HG03159 (cell line): ENCODE data around the gene VSX1.

ENCODE experiments used
- ATAC-seq: cut with Tn5 transposase; IDR thresholded peaks from one replicate; pipeline ENCODE4 v1.9.1; 2021; ENCODE audit warnings: mild to moderate bottlenecking, moderate library complexity; ENCODE audit not compliant: unreplicated experiment

The VSX1 gene

DNA sequence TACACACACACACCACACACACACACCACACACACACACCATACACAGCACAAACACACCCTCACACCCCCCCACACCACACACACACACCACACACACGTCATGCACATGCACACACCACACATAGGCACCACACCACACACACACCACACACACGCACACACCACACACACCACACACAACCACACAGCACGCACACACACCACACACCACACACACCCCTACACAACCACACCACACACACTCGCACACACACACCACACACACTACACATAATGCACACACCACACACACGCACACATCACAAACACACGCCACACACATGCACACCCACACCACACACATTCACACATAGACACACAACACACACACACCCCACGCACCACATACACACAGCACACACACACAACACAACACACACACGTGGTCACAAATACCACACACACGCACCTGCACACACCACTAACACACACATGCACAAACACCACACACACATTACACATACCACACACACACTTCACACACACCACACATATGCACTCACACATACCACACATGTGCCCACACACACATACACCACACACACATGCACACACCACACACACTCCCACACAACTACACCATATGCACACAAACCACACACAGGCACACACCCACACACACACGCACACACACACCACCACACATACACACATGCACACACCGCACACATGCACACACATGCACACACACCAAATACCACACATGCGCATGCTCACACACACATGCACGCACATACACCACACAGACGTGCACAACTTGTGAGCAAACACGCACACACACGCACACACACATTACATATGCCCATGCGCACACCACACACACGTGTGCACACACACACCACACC lies 14.6 kb downstream of the VSX1 start:
- no peak for ATAC-seq

DNA sequence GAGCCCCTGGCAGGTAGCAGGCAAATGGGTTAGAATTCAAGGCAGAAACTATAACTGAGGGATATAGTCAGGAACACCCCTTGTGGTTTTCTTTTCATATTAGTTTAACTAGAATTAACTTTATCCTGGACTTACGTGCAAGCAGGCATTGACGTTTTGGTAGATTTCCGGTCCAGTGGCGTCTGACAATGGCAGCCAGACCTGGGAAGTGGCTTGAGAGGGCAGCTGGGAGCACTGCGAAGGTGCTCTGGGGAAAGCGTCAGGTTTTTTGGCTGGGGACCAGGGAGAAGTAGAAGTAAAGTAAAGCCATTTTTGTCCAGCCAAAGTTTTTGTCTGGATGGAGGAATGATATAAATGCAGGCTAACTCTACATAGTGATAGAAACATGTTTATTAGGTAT lies 15.6 kb downstream of the VSX1 start:
- ATAC-seq: no peak

DNA sequence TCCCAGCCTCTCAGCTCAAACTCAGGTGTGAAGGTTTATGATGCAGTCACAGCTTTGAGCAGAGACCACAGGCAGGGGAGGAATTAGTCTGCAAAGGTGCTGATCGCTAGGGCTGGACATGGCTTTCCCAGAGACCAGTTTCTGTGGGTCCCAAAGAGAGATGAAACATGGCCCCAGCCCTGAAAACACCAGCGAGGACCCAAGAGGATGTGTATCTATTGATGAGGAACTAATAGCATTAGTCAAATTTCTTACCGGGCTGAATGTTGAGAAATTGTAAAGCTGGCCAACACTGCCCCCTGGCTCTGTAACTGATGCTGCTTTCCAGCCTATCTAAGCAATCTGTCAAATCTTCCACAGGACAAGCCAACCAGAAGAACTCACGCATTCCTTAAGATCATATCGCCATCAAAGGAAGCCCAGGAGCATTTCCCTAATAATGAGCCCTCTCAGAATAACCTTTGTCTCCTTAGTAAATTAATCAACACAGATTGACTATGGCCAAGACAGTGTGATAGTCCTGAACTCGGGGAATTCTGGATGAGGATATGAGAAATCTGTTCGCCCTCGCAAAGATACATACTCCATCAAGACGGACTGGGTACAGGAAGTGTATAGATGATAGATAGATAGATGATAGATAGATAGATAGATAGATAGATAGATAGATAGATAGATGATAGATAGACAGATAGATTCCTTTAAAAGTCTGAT lies 16.2 kb downstream of the VSX1 start:
- peak; percentile 79 for ATAC-seq

DNA sequence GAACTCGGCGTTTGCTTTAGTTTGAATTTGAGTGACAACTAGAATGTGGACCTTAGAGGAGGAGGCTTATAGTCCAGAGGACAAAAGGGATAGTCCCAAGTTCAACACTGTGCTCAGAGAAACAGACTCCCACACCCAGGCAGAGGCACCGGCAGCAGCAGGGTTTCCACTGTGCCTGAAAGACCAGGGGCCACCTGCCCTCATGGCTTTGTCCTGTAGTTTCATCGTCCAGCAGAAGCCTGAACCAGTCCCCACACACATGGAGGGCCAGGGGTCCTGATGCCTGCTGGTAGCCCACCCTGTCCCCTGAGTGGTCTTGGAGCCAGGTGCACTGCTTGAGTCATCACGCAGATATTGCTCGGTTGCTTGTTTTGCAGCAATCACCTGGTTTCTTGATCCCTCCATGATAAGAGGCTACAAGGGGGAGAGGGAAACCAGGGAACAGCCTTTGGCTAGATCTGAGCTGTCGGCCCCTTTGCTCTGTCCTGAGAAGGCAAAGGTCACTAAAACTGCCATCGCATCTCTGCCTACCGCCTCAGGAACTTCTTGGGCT lies 16.8 kb downstream of the VSX1 start:
- ATAC-seq: no peak

DNA sequence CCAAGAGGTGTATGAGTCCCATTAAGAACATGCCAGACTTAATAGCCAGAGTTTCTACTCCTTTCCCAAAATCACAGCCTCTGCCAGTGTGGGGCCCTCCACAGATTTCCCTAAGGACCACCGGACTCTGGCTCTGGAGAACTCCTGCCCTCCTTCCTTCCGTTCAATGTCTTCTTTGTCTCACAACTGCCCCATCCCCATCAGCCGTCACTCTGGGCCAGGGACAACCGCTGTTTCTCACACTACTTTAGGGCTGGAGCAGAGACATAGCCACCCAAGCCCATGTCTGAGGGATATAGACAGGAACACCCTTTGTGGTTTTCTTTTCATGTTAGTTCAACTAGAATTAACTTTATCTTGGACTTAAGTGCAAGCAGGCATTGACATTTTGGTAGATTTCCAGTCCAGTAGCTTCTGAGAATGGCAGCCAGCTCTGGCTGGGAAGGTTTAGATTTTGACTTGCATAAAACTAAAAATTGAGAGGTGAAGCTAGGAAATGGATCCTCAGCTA lies 17.3 kb downstream of the VSX1 start:
- no peak for ATAC-seq

DNA sequence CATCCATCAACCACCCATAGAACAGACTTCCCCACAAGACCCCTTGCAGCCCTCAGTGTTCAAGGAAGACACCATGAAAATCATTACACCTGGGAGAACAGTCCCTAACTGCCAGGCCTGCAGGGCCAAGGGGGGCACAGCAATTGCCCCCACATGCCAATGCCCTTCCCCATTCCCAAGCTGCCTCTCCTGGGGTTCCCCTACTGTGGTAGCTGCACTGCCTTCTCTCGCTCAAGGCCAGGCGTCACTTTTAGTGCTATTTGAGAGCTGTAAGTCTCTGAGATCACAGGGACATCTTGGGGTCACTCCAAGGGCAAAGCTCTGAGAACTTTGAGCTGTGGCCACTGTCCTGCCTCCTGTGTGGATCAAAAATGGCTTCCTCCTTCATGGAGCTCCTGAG lies 18.0 kb downstream of the VSX1 start:
- no peak for ATAC-seq

DNA sequence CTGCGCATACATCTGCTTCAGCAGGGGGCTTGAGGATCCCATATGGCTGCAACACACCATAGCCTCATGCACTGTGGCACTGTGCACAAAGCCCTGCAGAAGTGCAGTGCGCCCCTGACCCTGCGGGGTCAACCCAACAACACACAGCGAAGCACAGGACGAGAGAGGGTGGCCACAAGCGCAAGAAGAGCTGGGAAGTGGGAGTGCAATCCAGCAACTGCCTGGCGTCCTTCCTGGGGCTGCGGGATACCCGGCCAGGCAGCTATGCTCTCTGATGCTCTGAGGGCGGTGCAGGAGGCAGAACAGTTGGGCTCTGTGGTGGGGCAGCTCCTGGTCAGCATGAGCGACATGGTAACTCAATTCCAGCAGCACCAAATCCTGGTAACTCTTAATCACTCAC lies 18.4 kb downstream of the VSX1 start:
- no peak for ATAC-seq

DNA sequence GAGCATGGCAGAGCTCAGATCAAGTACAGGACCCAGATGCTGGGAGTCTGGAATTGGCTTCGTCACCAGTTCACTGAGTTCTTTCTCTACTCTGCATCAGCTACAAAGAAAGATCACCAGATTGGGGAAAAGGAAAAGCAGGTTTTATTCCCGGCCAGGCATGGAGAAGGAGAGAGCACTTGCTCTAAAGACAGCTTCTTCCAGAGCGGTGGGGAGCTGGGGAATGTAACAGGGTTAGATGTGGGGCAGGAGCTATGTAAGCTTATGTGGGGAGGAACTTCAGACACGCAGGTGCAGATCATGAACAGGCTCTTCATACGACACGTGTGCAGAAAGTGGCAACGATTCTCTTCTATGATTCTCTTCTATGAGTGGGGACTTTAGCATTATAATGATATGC lies 19.1 kb downstream of the VSX1 start:
- no peak for ATAC-seq

DNA sequence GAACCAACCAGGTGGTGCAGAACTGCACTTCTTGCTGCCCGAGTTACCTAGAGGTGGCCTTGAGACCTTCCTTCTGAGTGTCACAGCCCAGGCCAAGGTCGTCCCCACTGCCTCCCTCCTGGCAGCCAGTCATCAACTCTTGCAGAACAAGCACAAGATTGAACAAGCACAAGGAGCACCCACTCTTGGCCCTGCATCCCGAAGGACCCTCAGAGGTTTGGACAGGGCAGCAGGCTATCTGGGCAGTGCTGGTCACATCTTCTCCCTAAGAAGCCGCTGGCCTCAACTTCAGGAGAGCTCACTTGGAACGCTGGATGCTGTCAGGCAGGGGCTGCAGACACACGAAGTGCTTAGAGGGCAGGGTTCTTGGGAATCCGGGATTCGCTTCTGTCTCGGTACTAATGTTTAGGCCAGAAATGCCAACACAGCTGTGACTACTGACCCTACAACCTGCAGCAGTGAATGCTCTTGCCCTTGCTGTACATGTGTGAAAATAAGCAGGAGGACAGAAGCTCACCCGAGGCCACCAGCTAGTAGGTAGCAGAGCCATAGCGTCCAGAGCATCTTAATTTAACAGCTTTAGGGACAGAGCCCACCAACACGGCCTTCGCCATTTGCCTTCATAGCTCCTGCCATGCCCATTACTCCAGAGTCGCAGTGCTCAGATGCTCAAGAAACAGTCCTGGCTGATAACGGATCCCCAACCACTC lies 20.0 kb downstream of the VSX1 start:
- ATAC-seq: no peak

DNA sequence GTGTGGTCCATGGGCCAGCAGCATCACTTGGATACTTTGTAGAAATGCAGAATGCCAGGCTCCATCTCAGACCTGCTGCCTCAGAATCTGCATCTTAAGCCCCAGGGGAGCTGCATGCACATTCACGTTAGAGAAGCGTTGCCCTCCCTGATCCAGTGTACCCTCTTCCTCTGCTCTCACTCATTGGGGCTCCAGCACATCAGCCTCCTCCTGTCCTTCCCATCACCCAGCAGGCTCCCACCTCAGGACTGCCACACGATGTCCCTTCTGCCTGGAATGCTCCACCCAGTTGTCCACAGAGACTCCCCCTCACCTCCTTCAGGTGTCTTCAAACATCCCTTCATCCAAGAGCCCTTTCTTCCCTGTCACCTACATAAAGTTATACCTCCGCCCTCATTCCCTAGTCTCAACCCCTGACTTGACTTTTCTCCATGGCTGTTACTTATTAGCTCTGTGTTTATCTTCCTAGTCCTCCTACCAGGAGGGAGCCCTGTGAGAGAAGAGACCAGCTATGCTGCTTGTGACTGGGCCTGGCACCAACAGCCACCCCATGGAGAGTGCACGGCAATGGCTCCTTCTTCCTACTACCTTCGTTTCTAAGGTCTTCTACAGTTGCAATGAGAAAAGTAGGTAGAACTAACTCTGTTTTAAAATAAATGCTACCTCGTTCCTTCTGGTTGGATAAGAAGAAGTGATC lies 20.7 kb downstream of the VSX1 start:
- ATAC-seq: no peak

DNA sequence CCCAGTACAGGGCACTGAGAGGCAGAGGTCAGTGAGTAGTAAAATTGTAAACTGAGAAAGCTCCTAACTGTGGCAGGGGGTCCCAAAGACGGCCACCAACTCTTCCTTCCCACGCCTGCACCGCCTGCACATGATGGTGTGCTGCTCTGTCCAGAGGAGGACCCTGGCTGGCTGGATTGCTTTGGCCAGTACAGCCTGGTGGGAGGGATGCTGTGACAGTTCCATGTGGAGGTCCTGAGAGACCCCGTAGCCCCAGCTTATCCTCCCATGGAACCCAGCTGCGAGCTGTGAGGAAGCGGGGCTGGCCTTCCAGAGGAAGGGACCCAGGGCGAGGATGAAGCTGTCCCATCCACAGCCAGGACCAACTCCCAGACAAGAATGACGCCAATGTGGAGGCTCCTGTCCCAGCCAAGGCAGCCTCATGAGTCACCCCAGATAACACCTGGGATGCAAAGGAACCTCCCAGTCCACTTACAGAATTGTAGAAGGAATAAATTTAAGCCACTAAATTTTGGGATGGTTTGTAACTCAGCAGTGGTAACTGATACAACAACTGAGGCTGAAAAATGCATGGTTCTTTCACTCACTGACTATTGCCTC lies 22.0 kb downstream of the VSX1 start:
- no peak for ATAC-seq

DNA sequence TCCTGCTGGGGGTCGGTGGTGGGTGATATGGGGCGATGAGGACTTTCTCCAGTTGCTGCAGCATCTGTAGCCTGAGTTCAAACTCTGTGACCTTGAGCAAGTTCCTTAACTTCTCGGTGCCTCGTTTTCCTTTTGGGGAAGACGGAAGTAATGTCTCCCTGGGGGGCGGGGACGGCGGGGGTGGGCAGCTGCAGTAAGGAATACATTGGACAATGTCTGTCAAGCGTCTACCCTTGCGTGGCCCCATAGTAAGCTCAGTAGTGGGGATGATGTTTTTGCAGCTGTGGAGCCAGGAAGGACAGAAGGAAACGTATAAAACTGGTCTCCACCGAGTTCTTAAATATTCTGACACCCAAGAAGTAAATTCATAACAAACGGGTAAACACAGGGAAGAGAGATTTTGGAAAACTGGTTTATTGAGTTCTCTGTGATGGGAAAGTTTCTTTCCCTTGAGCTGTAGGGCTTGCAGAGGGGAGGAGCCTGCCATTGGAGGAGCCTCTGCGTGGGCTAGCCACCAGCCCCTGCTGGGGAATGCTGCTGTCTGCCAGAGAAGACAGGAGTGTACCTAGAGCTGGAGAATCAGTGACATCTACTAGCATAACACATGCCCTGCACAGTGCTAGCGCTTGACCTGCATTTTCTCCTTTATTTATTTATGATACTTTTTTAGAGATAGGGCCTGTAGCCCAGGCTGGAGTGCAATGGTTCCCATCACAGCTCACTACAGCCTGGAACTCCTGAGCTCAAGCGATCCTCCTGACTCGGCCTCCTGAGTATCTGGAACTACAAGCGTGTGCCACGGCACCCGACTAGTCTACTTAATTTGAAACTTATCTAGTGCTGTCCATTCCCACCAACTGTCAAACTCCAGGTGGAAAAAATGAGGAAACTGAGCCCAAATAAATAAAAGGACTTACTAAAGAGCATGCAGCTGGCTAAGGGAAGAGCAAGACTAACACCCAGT lies 22.8 kb downstream of the VSX1 start:
- no peak for ATAC-seq

DNA sequence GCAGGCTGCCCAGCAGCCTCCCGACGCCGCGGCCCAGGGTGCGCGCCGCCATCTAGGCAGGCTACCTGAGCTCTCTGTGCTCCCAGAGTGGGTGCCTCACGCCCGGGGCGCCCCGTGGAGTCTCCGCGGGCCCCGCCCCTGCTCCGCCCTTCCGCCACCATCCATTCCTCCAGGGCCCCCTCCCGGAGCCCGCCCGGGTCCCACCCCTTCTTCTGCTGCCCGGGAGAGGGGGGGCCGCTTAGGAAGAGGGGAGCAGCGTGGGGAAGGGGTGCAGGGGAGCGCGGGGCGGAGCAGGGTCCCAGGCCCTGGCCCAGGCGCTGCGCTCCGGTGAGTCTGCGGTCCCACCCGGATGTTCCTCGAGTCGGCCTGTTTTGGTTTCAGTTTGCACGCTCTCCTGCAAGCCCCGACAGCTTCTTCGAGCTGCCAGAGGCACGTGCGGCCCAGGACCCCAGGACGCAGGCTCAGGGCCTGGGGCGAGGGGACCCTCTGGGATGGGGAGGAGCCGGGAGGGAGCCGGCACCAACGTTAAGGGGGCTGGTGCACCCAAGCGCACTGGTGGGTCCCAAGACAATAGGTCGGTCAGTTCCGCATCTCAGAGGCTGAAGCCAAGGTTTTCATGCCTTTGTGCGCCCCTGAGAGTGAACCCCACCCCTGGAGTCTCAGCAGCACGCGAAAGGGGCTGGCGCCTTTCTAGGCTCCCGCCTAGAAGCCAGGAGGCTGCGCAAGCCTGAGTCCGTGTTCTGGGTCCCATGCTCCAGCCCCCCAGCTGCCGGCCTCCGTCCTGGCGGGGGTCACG lies 23.7 kb downstream of the VSX1 start, which contains the start of gene ACSS1:
TSS of gene ACSS1 (minus strand) at position 89 of the 796 bp plus-strand sequence. CDS start at position 52, 37 bp downstream.
- ATAC-seq: peak; percentile 64

DNA sequence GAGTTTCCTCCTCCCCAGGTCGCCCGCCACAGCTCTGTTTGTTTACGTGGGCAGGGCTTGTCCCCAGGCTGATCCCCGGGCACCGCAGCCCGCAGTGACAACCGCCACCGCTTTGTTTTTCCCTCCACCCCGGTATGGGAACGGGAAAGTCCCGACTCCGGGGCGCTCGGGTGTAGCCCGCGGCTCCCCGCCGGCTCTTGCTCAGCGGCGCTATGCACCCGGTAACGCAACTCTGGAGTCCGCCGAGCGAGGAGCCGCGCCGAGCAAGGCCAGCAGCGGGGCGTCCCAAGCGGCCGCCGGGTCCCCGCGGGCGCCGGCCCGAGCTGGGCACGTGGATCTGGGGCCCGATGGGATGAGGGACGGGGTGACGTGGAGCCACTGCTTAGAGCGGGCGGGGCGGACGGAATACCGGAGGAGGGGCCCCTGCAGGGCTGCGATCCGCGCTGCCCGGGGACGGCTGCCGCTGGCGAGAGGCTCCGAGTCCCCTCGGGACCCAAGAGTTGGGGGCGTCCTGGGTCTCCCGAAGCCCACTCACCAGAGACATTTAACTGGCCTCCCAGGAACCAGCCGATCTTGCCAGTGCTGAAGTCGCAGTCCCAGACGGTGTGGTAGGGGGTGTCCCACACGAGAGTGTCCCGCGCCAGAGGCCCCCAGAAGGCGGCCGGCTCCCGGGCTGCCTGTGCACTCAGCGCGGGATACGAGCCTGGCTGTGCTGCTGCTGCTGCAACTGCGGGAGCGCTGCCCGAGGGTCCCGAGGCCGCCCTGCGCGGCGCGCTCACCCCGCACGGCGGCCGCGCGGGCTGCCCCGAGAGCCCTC lies 24.5 kb downstream of the VSX1 start:
- ATAC-seq: peak; percentile 36

DNA sequence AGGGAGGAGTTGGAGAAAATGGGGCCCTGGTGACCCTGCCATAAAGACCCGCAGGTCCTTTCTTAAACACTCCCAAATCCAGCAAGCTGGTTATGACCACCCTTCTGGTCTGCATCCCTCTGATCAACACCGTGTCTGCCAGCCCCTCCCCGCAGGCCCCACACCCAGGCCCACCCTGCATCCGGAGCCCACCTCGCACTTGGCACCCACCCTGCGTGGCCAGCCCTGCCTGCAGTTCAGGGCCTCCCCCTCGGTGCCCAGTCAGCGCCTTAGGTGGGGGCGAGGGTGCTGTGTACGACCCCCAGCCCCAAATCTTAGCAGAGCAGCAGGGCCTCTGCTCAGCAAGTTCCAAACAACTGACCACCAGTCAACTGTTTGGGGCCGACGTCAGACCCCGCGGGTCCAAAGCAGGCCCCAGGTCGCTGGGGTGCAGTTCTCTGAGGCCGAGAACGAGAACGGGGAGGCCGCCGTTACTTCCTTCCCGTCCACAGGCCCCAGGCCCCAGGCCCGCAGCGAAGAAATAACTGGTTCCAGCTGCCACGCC lies 25.2 kb downstream of the VSX1 start:
- ATAC-seq: peak; percentile 28

DNA sequence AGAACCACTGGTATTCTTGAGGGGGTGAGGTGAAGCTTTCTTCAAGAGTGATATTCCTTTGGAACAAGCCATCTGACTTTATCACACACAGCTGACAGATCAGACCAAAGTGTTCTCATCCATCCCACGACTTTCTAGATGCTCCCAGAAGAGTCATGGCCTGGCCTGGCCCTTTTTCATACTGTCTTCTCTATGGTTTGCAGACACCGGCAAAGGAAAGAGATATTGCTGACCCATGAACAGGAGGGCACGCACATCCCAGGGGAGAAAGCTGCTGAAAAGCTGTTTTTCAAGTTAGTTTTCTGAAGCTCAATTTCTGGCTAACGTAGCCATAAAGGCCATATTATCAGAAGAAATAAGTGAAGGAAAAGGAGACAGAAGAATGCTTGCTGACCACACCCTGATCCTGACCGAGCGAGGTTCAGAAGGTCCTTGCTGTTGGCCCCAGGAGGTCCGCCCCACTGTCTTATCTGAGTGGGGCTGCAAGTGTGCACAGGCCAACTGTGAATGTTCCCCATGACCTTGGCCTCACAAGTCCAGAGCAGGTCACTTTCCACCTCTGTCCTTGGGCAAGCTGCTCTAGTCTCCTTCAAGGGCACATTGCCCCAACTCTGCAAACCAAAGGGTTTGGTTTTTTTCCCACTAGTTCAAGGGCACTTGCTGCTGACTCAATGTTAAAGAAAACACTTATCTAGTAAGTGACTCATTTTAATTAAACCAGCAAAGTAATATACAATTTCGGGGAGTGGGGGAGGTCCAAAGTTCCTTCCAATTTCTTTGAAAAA lies 26.0 kb downstream of the VSX1 start:
- no peak for ATAC-seq
